ENCODE data around the gene AIFM3.

AIFM3 gene

GRCh38 chr22:21015466-21016006 is 48.5 kb downstream of the AIFM3 start:
- Histone ChIP-seq H3K9ac (ENCODE audit: low read length) (no peak overlapping the region), H3K4me3 (ENCODE audit: low read length) (no peak overlapping the region), H4K20me1 (ENCODE audit: insufficient read depth, low read length) (no peaks in the 10 kb centered on the region), H3K27me3 (replicated peaks; ENCODE audit: insufficient read depth, low read length) (peaks cover 53% of the 10 kb centered on the region), H3K9me3 (replicated peaks; ENCODE audit: insufficient read depth, low read length) (no peaks in the 10 kb centered on the region), H3K79me2 (ENCODE audit: low read length) (no peaks in the 10 kb centered on the region), H3K27ac (ENCODE audit: low read length) (no peak overlapping the region), H3K4me2 (ENCODE audit: low read depth, low read length) (no peak overlapping the region), H3F3A (ENCODE audit: insufficient read depth, low read length) (no peaks in the 10 kb centered on the region), H3K4me1 (ENCODE audit: low read length) (no peaks in the 10 kb centered on the region; the same call in 1 of the 2 replicates), H3K36me3 (replicated peaks; ENCODE audit: insufficient read depth, low read length) (no peaks in the 10 kb centered on the region), H3K9me2 (replicated peaks; ENCODE audit: insufficient read depth, low read length) (no peaks in the 10 kb centered on the region), H2AFZ (ENCODE audit: low read length) (no peak overlapping the region)
- DNase-seq: no peak
- TF ChIP-seq, protein P1, sequence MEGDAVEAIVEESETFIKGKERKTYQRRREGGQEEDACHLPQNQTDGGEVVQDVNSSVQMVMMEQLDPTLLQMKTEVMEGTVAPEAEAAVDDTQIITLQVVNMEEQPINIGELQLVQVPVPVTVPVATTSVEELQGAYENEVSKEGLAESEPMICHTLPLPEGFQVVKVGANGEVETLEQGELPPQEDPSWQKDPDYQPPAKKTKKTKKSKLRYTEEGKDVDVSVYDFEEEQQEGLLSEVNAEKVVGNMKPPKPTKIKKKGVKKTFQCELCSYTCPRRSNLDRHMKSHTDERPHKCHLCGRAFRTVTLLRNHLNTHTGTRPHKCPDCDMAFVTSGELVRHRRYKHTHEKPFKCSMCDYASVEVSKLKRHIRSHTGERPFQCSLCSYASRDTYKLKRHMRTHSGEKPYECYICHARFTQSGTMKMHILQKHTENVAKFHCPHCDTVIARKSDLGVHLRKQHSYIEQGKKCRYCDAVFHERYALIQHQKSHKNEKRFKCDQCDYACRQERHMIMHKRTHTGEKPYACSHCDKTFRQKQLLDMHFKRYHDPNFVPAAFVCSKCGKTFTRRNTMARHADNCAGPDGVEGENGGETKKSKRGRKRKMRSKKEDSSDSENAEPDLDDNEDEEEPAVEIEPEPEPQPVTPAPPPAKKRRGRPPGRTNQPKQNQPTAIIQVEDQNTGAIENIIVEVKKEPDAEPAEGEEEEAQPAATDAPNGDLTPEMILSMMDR (IDR thresholded peaks at IDR 0.05; ENCODE audit: low read length): no peak
- TF ChIP-seq EZH2 (optimal IDR thresholded peaks at IDR 0.05; ENCODE audit: low read depth, low read length): no peak
- TF ChIP-seq EZH2phosphoT487 (IDR thresholded peaks at IDR 0.05; ENCODE audit: low read length): no peak

DNA sequence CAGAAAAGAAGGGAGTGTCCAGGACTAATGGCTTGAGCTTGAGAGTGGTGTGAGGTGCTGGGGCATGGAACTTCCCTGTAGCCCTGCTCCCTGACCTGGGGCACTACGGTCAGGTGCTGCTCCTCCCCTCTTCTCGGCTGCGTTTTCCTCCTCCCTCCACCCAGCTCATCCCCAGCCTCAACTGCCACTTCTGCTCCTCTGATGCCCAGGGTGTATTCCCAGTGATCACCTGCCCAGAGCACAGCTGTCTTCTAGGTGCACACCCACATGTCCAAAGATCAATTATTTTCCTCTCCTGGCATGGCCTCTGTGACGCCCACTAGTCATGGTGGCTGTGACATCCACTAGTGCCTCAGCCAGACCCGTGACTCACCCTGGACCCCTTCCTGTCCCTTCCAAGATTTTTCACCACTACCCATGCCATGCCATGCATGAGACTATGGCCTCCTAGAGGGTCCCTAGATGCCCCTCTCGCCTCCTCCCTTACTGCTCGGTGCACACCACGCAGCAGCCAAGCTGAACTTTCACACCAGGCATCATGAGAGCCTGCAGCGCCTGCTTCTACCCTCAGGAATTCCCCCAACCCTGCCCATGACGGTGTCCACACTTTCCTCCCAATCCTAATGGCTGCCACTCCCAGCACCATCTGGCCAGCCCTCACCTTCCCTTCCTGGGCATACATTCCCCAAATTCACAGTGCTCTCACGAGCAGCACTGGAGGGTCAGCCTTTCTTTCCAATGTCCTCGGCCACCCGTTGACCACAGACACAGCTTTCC is 49.8 kb downstream of the AIFM3 start:
- Histone ChIP-seq H3K4me2 (ENCODE audit: low read depth, low read length) (no peak overlapping the region), H3K27me3 (replicated peaks; ENCODE audit: insufficient read depth, low read length) (peaks cover 52% of the 10 kb centered on the region), H3K79me2 (ENCODE audit: low read length) (no peaks in the 10 kb centered on the region), H2AFZ (ENCODE audit: low read length) (no peak overlapping the region), H3K9me3 (replicated peaks; ENCODE audit: insufficient read depth, low read length) (no peaks in the 10 kb centered on the region), H3F3A (ENCODE audit: insufficient read depth, low read length) (no peaks in the 10 kb centered on the region), H3K9me2 (replicated peaks; ENCODE audit: insufficient read depth, low read length) (no peaks in the 10 kb centered on the region), H3K4me1 (ENCODE audit: low read length) (no peaks in the 10 kb centered on the region; the same call in 1 of the 2 replicates), H3K4me3 (ENCODE audit: low read length) (no peak overlapping the region), H3K36me3 (replicated peaks; ENCODE audit: insufficient read depth, low read length) (no peaks in the 10 kb centered on the region), H3K27ac (ENCODE audit: low read length) (no peak overlapping the region), H3K9ac (ENCODE audit: low read length) (no peak overlapping the region), H4K20me1 (ENCODE audit: insufficient read depth, low read length) (no peaks in the 10 kb centered on the region)
- no peak for DNase-seq
- TF ChIP-seq, protein P1 (IDR thresholded peaks at IDR 0.05; ENCODE audit: low read length): no peak
- no peak for TF ChIP-seq EZH2 (optimal IDR thresholded peaks at IDR 0.05; ENCODE audit: low read depth, low read length)
- no peak for TF ChIP-seq EZH2phosphoT487 (IDR thresholded peaks at IDR 0.05; ENCODE audit: low read length)

- Histone ChIP-seq H3K36me3 (replicated peaks; ENCODE audit: insufficient read depth, low read length) (no peaks in the 10 kb centered on the region), H3K4me1 (ENCODE audit: low read length) (no peaks in the 10 kb centered on the region; the same call in 1 of the 2 replicates), H3K79me2 (ENCODE audit: low read length) (no peaks in the 10 kb centered on the region), H3F3A (ENCODE audit: insufficient read depth, low read length) (no peaks in the 10 kb centered on the region), H3K9me2 (replicated peaks; ENCODE audit: insufficient read depth, low read length) (no peaks in the 10 kb centered on the region), H4K20me1 (ENCODE audit: insufficient read depth, low read length) (no peaks in the 10 kb centered on the region), H3K9ac (ENCODE audit: low read length) (no peak overlapping the region), H3K9me3 (replicated peaks; ENCODE audit: insufficient read depth, low read length) (no peaks in the 10 kb centered on the region), H3K27ac (ENCODE audit: low read length) (no peak overlapping the region), H3K4me3 (ENCODE audit: low read length) (no peak overlapping the region), H3K4me2 (ENCODE audit: low read depth, low read length) (no peak overlapping the region), H2AFZ (ENCODE audit: low read length) (no peak overlapping the region), H3K27me3 (replicated peaks; ENCODE audit: insufficient read depth, low read length) (peaks cover 58% of the 10 kb centered on the region)
- TF ChIP-seq, protein P1 (IDR thresholded peaks at IDR 0.05; ENCODE audit: low read length): no peak
- TF ChIP-seq EZH2phosphoT487 (IDR thresholded peaks at IDR 0.05; ENCODE audit: low read length): no peak
- no peak for TF ChIP-seq EZH2 (optimal IDR thresholded peaks at IDR 0.05; ENCODE audit: low read depth, low read length)
- DNase-seq: no peak
Observed at GRCh38 chr22:21018314-21018713, 51.3 kb downstream of the AIFM3 start.

Measured in MM.1S (cell line).